GM19238 (cell line): ENCODE data around the gene PAX7.
"Not testable (repeated sequence)": the region's sequence is repeated elsewhere in the genome, so short reads cannot be mapped to it uniquely, and the experiment has no call there.

Experiments
- DNase-seq: peaks from one replicate; pipeline ENCODE4 v3.0.0; 2011; ENCODE audit warnings: low spot score; ENCODE audit not compliant: insufficient read length

PAX7 gene

GRCh38 chr1:18658831-18659230, 28.2 kb downstream of the PAX7 start:
- DNase-seq: no peak

- no peak for DNase-seq
These were observed 31.0 kb downstream of the PAX7 start for GRCh38 chr1:18661404-18662285.

GRCh38 chr1:18662286-18662639, 31.6 kb downstream of the PAX7 start:
- no peak for DNase-seq

- no peak for DNase-seq
These were observed 35.8 kb downstream of the PAX7 start for GRCh38 chr1:18666317-18666920.

- no peak for DNase-seq
These were observed 36.7 kb downstream of the PAX7 start for GRCh38 chr1:18667333-18667732.

GRCh38 chr1:18668046-18668445, 37.4 kb downstream of the PAX7 start:
- DNase-seq: no peak

- DNase-seq: no peak
These were observed 38.2 kb downstream of the PAX7 start for GRCh38 chr1:18668750-18669404.

GRCh38 chr1:18670121-18670867, 39.6 kb downstream of the PAX7 start:
- DNase-seq: no peak

GRCh38 chr1:18670868-18671225, 40.2 kb downstream of the PAX7 start:
- DNase-seq: no peak

GRCh38 chr1:18673976-18674375, 43.3 kb downstream of the PAX7 start:
- DNase-seq: no peak

- DNase-seq: no peak
These were observed 45.7 kb downstream of the PAX7 start for GRCh38 chr1:18676332-18676781.

GRCh38 chr1:18681423-18681835, 50.8 kb downstream of the PAX7 start:
- peak; percentile 54 for DNase-seq

GRCh38 chr1:18682375-18682774, 51.7 kb downstream of the PAX7 start:
- DNase-seq: no peak

- no peak for DNase-seq
These were observed 53.7 kb downstream of the PAX7 start for GRCh38 chr1:18684303-18684702.

- no peak for DNase-seq
These were observed 55.9 kb downstream of the PAX7 start for GRCh38 chr1:18686540-18686939.

- no peak for DNase-seq
These were observed 56.6 kb downstream of the PAX7 start for GRCh38 chr1:18687273-18687672.

- DNase-seq: no peak
These were observed 61.0 kb downstream of the PAX7 start for GRCh38 chr1:18691648-18692047.

- no peak for DNase-seq
These were observed 62.8 kb downstream of the PAX7 start for GRCh38 chr1:18693256-18694098.

- not testable (repeated sequence) for DNase-seq
These were observed 63.6 kb downstream of the PAX7 start for GRCh38 chr1:18694289-18694688.

GRCh38 chr1:18697541-18697940, 66.9 kb downstream of the PAX7 start:
- DNase-seq: no peak

- DNase-seq: no peak
These were observed 69.9 kb downstream of the PAX7 start for GRCh38 chr1:18700530-18700929.
